WTC11 (cell line): ENCODE data around the gene TXNRD1. TPM values are rescaled to one million over a fixed set of nuclear protein-coding genes. Genes with fewer than 3 reads are reported as not detected.
"Not testable (repeated sequence)": the region's sequence is repeated elsewhere in the genome, so short reads cannot be mapped to it uniquely, and the experiment has no call there.

Source experiments
- ATAC-seq: fragments of 200-7000 bp; cut with Tn5 transposase; 2 replicates; pipeline ENCODE4 v1.10.0; 2021; ENCODE audit warnings: mild to moderate bottlenecking, moderate library complexity
- CTCF ChIA-PET: fragments of 300-600 bp; sonication (Branson Sonifier 250); formaldehyde crosslinking; loops from one replicate; lab custom pipeline; 2021; ENCODE audit warnings: antibody characterized with exemption; lab: Charles Lee
- POLR2A ChIA-PET: fragments of 350-600 bp; sonication (Branson Sonifier 250); formaldehyde crosslinking; loops from one replicate; lab custom pipeline; 2021; ENCODE audit warnings: antibody characterized with exemption; lab: Charles Lee
- DNase-seq: peaks from one replicate; pipeline ENCODE4 v3.0.0; 2021; ENCODE audit warnings: low spot score
- H3K27ac Mint-ChIP-seq: 2 replicates; pipeline ENCODE4 v1.8.0; 2021; ENCODE audit warnings: mixed read lengths
- H3K27me3 Mint-ChIP-seq: 2 replicates; pipeline ENCODE4 v1.8.0; 2021; ENCODE audit warnings: low read depth, mild to moderate bottlenecking, moderate library complexity, mixed read lengths
- H3K36me3 Mint-ChIP-seq: 2 replicates; pipeline ENCODE4 v1.8.0; 2021; ENCODE audit warnings: mixed read lengths
- H3K4me1 Mint-ChIP-seq: 2 replicates; pipeline ENCODE4 v1.8.0; 2022; ENCODE audit warnings: mixed read lengths
- H3K4me3 Mint-ChIP-seq: 2 replicates; pipeline ENCODE4 v1.8.0; 2021; ENCODE audit warnings: mild to moderate bottlenecking, moderate library complexity, mixed read lengths
- H3K9me3 Mint-ChIP-seq: 2 replicates; pipeline ENCODE4 v1.8.0; 2021; ENCODE audit warnings: mixed read lengths
- EMX1 ChIP-seq: fragments of 250-450 bp; sonication (Bioruptor Pico); IDR thresholded peaks from 2 replicates; pipeline ENCODE4 v1.8.0; 2021; ENCODE audit warnings: mild to moderate bottlenecking
- ETV6 ChIP-seq: sonication (generic); formaldehyde crosslinking; IDR thresholded peaks from 2 replicates; pipeline ENCODE4 v1.8.1; 2022; ENCODE audit warnings: mild to moderate bottlenecking, missing genetic modification reagents
- FOXJ3 ChIP-seq: sonication (generic); formaldehyde crosslinking; IDR thresholded peaks from 2 replicates; pipeline ENCODE4 v1.9.0; 2021; ENCODE audit warnings: missing genetic modification reagents, mild to moderate bottlenecking, borderline replicate concordance
- GABPB1 ChIP-seq: sonication (generic); formaldehyde crosslinking; IDR thresholded peaks from 2 replicates; pipeline ENCODE4 v1.8.1; 2023; ENCODE audit warnings: mild to moderate bottlenecking, missing genetic modification reagents
- GRHL2 ChIP-seq: fragments of 250-450 bp; sonication (Bioruptor Pico); IDR thresholded peaks from 2 replicates; pipeline ENCODE4 v1.8.0; 2022; ENCODE audit warnings: mild to moderate bottlenecking, moderate library complexity; ENCODE audit not compliant: insufficient replicate concordance, severe bottlenecking
- GTF2I ChIP-seq: fragments of 250-450 bp; sonication (Bioruptor Pico); conservative IDR thresholded peaks from 2 replicates; pipeline ENCODE4 v1.4.0; 2021; ENCODE audit warnings: mild to moderate bottlenecking
- MYBL2 ChIP-seq: sonication (generic); formaldehyde crosslinking; IDR thresholded peaks from 2 replicates; pipeline ENCODE4 v1.8.1; 2023; ENCODE audit warnings: mild to moderate bottlenecking, moderate library complexity, missing genetic modification reagents
- NFYB ChIP-seq: sonication (generic); formaldehyde crosslinking; conservative IDR thresholded peaks from 2 replicates; pipeline ENCODE4 v1.8.0; 2022; ENCODE audit warnings: low read depth, missing genetic modification reagents
- NR3C1 ChIP-seq: sonication (generic); formaldehyde crosslinking; conservative IDR thresholded peaks from 2 replicates; pipeline ENCODE4 v1.8.1; 2023; ENCODE audit warnings: low read depth, mild to moderate bottlenecking, missing genetic modification reagents
- SMAD4 ChIP-seq: sonication (generic); formaldehyde crosslinking; IDR thresholded peaks from 2 replicates; pipeline ENCODE4 v1.8.0; 2022; ENCODE audit warnings: mild to moderate bottlenecking, missing genetic modification reagents
- SOX15 ChIP-seq: fragments of 250-450 bp; sonication (Bioruptor Pico); IDR thresholded peaks from 2 replicates; pipeline ENCODE4 v1.9.0; 2021; ENCODE audit warnings: mild to moderate bottlenecking
- SP1 ChIP-seq: sonication (generic); formaldehyde crosslinking; conservative IDR thresholded peaks from 2 replicates; pipeline ENCODE4 v1.8.1; 2022; ENCODE audit warnings: missing genetic modification reagents
- ZNF232 ChIP-seq: sonication (generic); formaldehyde crosslinking; IDR thresholded peaks from 2 replicates; pipeline ENCODE4 v1.8.0; 2022; ENCODE audit warnings: mild to moderate bottlenecking, missing genetic modification reagents
- ZNF317 ChIP-seq: sonication (generic); formaldehyde crosslinking; IDR thresholded peaks from 2 replicates; pipeline ENCODE4 v1.8.1; 2023; ENCODE audit warnings: low read depth, mild to moderate bottlenecking, moderate library complexity, missing genetic modification reagents, borderline replicate concordance
- ZNF396 ChIP-seq: fragments of 250-450 bp; sonication (Bioruptor Pico); IDR thresholded peaks from 2 replicates; pipeline ENCODE4 v1.8.0; 2021; ENCODE audit warnings: mild to moderate bottlenecking, moderate library complexity, borderline replicate concordance
- ZNF416 ChIP-seq: fragments of 250-450 bp; sonication (Bioruptor Pico); IDR thresholded peaks from 2 replicates; pipeline ENCODE4 v1.9.0; 2021; ENCODE audit warnings: mild to moderate bottlenecking, inconsistent platforms
- ZNF423 ChIP-seq: fragments of 250-450 bp; sonication (Bioruptor Pico); IDR thresholded peaks from 2 replicates; pipeline ENCODE4 v2.1.2; 2022; ENCODE audit warnings: mild to moderate bottlenecking, moderate library complexity
- total RNA-seq: library from RNA; stranded (reverse); gene quantifications from 3 replicates; pipeline ENCODE4 v1.2.3, GENCODE V29; 2021
- TF ChIP-seq, protein P1 (sequence below): sonication (generic); formaldehyde crosslinking; IDR thresholded peaks from 2 replicates; pipeline ENCODE4 v1.8.0; 2022; ENCODE audit warnings: mild to moderate bottlenecking, missing genetic modification reagents
- TF ChIP-seq, protein P2 (sequence below): fragments of 250-450 bp; sonication (Bioruptor Pico); IDR thresholded peaks from 2 replicates; pipeline ENCODE4 v1.9.0; 2021; ENCODE audit warnings: mild to moderate bottlenecking, borderline replicate concordance
- TF ChIP-seq, protein P3 (sequence below): sonication (generic); formaldehyde crosslinking; conservative IDR thresholded peaks from 2 replicates; pipeline ENCODE4 v1.8.1; 2023; ENCODE audit warnings: mild to moderate bottlenecking, low read depth, missing genetic modification reagents, moderate library complexity
- TF ChIP-seq, protein P4 (sequence below): sonication (generic); formaldehyde crosslinking; IDR thresholded peaks from 2 replicates; pipeline ENCODE4 v1.8.0; 2022; ENCODE audit warnings: missing genetic modification reagents
- TF ChIP-seq, protein P5 (sequence below): sonication (generic); formaldehyde crosslinking; IDR thresholded peaks from 2 replicates; pipeline ENCODE4 v1.8.1; 2022; ENCODE audit warnings: mild to moderate bottlenecking, moderate library complexity, missing genetic modification reagents

Gene TXNRD1
- total RNA-seq, 1 experiment from 2014 or later = 113 TPM

DNA sequence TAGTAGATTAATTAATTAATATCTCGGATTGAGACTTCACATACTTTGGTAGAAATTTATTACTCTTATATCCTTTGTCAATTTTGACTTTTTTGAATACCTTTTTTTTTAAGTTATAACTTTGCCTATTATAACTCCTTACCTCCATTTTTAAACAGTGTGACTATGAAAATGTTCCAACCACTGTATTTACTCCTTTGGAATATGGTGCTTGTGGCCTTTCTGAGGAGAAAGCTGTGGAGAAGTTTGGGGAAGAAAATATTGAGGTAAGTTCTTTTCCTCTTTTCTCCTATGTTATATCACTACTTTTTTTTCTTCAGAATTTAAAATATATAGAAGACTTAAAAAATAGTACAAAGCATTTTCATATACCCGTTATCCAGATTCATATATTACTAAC is 115.8 kb downstream of the TXNRD1 start:
- Mint-ChIP-seq H3K4me3 (no peak overlapping the region), H3K36me3 (peaks cover 39% of the 10 kb centered on the region), H3K9me3 (no peaks in the 10 kb centered on the region), H3K27ac (no peak overlapping the region), H3K27me3 (no peaks in the 10 kb centered on the region), H3K4me1 (no peaks in the 10 kb centered on the region)
- ChIA-PET POLR2A (no interaction called here), CTCF (no interaction called here)
- no peak for TF ChIP-seq GRHL2 (CRISPR knock-in tag)
- TF ChIP-seq, protein P1, sequence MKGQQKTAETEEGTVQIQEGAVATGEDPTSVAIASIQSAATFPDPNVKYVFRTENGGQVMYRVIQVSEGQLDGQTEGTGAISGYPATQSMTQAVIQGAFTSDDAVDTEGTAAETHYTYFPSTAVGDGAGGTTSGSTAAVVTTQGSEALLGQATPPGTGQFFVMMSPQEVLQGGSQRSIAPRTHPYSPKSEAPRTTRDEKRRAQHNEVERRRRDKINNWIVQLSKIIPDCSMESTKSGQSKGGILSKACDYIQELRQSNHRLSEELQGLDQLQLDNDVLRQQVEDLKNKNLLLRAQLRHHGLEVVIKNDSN (CRISPR knock-in tag) = no peak
- no peak for TF ChIP-seq SP1
- no peak for TF ChIP-seq ZNF317 (CRISPR knock-in tag)
- TF ChIP-seq SMAD4 (CRISPR knock-in tag) = no peak
- no peak for TF ChIP-seq ZNF232 (CRISPR knock-in tag)
- TF ChIP-seq, protein P2, sequence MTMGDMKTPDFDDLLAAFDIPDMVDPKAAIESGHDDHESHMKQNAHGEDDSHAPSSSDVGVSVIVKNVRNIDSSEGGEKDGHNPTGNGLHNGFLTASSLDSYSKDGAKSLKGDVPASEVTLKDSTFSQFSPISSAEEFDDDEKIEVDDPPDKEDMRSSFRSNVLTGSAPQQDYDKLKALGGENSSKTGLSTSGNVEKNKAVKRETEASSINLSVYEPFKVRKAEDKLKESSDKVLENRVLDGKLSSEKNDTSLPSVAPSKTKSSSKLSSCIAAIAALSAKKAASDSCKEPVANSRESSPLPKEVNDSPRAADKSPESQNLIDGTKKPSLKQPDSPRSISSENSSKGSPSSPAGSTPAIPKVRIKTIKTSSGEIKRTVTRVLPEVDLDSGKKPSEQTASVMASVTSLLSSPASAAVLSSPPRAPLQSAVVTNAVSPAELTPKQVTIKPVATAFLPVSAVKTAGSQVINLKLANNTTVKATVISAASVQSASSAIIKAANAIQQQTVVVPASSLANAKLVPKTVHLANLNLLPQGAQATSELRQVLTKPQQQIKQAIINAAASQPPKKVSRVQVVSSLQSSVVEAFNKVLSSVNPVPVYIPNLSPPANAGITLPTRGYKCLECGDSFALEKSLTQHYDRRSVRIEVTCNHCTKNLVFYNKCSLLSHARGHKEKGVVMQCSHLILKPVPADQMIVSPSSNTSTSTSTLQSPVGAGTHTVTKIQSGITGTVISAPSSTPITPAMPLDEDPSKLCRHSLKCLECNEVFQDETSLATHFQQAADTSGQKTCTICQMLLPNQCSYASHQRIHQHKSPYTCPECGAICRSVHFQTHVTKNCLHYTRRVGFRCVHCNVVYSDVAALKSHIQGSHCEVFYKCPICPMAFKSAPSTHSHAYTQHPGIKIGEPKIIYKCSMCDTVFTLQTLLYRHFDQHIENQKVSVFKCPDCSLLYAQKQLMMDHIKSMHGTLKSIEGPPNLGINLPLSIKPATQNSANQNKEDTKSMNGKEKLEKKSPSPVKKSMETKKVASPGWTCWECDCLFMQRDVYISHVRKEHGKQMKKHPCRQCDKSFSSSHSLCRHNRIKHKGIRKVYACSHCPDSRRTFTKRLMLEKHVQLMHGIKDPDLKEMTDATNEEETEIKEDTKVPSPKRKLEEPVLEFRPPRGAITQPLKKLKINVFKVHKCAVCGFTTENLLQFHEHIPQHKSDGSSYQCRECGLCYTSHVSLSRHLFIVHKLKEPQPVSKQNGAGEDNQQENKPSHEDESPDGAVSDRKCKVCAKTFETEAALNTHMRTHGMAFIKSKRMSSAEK = no peak
- TF ChIP-seq GABPB1 (CRISPR knock-in tag) = no peak
- no peak for TF ChIP-seq ZNF423 (CRISPR knock-in tag)
- TF ChIP-seq ZNF416 = no peak
- TF ChIP-seq EMX1 (CRISPR knock-in tag) = no peak
- TF ChIP-seq, protein P3, sequence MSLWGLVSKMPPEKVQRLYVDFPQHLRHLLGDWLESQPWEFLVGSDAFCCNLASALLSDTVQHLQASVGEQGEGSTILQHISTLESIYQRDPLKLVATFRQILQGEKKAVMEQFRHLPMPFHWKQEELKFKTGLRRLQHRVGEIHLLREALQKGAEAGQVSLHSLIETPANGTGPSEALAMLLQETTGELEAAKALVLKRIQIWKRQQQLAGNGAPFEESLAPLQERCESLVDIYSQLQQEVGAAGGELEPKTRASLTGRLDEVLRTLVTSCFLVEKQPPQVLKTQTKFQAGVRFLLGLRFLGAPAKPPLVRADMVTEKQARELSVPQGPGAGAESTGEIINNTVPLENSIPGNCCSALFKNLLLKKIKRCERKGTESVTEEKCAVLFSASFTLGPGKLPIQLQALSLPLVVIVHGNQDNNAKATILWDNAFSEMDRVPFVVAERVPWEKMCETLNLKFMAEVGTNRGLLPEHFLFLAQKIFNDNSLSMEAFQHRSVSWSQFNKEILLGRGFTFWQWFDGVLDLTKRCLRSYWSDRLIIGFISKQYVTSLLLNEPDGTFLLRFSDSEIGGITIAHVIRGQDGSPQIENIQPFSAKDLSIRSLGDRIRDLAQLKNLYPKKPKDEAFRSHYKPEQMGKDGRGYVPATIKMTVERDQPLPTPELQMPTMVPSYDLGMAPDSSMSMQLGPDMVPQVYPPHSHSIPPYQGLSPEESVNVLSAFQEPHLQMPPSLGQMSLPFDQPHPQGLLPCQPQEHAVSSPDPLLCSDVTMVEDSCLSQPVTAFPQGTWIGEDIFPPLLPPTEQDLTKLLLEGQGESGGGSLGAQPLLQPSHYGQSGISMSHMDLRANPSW (CRISPR knock-in tag) = no peak
- no peak for TF ChIP-seq GTF2I (CRISPR knock-in tag)
- no peak for ATAC-seq
- DNase-seq = no peak

DNA sequence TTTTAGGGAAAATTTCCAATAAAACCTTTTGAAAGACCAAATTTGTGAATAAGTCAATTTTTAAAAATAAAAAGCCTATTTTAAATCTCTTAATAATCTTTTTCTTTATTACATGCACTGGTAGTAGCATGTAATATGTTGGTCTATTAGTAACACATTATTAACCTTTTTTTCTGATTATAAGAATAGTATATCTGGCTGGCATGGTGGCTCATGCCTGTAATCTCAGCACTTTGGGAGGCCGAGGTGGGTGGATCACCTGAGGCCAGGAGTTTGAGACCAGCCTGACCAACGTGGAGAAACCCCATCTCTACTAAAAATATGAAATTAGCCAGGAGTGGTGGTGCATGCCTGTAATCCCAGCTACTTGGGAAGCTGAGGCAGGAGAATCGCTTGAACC is 116.7 kb downstream of the TXNRD1 start:
- H3K4me1 Mint-ChIP-seq, ATAC-seq, H3K4me3 Mint-ChIP-seq, H3K9me3 Mint-ChIP-seq, H3K27me3 Mint-ChIP-seq, CTCF ChIA-PET, DNase-seq, POLR2A ChIA-PET, H3K27ac Mint-ChIP-seq: not testable (repeated sequence)
- H3K36me3 Mint-ChIP-seq = peaks cover 40% of the 10 kb centered on the region

DNA sequence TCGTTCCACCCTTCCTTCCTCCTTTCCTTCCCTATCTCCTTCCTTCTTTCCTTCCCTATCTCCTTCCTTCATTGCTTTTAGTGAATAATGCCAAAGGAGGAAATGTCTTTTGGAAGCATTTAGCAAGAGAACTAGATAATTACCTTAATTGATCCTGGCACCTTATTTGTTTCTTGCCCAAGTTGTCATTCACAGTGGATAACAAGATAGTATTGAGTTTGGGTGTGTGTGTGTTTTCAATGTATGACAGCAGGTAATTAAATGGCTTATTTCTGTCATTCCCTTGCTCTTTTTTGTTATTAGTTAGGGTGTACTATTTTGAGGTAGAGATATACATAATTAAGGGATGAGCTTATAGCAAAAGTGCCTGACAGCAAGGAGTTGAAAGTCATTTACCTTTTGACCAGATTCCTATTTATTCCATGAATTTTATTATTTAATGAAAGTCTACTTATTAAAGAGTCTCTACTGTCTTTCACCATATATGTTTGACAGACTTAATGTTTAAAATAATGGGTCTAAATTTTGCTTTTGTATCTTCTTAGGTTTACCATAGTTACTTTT is 118.2 kb downstream of the TXNRD1 start:
- no peak for ATAC-seq
- no peak overlapping the region for H3K27ac Mint-ChIP-seq
- H3K27me3 Mint-ChIP-seq = no peaks in the 10 kb centered on the region
- no peak for DNase-seq
- H3K9me3 Mint-ChIP-seq = no peaks in the 10 kb centered on the region
- H3K36me3 Mint-ChIP-seq = peaks cover 39% of the 10 kb centered on the region
- CTCF ChIA-PET = no interaction called here
- POLR2A ChIA-PET = no interaction called here
- H3K4me1 Mint-ChIP-seq = no peaks in the 10 kb centered on the region
- H3K4me3 Mint-ChIP-seq = no peak overlapping the region
- TF ChIP-seq, protein P4, sequence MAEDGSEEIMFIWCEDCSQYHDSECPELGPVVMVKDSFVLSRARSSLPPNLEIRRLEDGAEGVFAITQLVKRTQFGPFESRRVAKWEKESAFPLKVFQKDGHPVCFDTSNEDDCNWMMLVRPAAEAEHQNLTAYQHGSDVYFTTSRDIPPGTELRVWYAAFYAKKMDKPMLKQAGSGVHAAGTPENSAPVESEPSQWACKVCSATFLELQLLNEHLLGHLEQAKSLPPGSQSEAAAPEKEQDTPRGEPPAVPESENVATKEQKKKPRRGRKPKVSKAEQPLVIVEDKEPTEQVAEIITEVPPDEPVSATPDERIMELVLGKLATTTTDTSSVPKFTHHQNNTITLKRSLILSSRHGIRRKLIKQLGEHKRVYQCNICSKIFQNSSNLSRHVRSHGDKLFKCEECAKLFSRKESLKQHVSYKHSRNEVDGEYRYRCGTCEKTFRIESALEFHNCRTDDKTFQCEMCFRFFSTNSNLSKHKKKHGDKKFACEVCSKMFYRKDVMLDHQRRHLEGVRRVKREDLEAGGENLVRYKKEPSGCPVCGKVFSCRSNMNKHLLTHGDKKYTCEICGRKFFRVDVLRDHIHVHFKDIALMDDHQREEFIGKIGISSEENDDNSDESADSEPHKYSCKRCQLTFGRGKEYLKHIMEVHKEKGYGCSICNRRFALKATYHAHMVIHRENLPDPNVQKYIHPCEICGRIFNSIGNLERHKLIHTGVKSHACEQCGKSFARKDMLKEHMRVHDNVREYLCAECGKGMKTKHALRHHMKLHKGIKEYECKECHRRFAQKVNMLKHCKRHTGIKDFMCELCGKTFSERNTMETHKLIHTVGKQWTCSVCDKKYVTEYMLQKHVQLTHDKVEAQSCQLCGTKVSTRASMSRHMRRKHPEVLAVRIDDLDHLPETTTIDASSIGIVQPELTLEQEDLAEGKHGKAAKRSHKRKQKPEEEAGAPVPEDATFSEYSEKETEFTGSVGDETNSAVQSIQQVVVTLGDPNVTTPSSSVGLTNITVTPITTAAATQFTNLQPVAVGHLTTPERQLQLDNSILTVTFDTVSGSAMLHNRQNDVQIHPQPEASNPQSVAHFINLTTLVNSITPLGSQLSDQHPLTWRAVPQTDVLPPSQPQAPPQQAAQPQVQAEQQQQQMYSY = no peak
- TF ChIP-seq ZNF396 (CRISPR knock-in tag) (no peak), NR3C1 (CRISPR knock-in tag) (no peak), ETV6 (CRISPR knock-in tag) (no peak), MYBL2 (CRISPR knock-in tag) (no peak), SOX15 (CRISPR knock-in tag) (no peak), GTF2I (CRISPR knock-in tag) (no peak), FOXJ3 (no peak), NFYB (CRISPR knock-in tag) (no peak)
- TF ChIP-seq, protein P5, sequence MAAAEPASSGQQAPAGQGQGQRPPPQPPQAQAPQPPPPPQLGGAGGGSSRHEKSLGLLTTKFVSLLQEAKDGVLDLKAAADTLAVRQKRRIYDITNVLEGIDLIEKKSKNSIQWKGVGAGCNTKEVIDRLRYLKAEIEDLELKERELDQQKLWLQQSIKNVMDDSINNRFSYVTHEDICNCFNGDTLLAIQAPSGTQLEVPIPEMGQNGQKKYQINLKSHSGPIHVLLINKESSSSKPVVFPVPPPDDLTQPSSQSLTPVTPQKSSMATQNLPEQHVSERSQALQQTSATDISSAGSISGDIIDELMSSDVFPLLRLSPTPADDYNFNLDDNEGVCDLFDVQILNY (CRISPR knock-in tag) = no peak
